ENCODE measurements around the gene TTLL3. TPM values are rescaled to one million over a fixed set of nuclear protein-coding genes. Genes with fewer than 3 reads are reported as not detected.

The TTLL3 gene
- total RNA-seq, 1 experiment from 2014 or later, result 79.3 TPM

- peaks cover 47% of the 10 kb centered on the region for H3K36me3 ChIP-seq (ENCODE audit: insufficient read depth, low read length)
- H3K9ac ChIP-seq (ENCODE audit: low read length), result no peak overlapping the region
- peaks cover 16% of the 10 kb centered on the region for H3K4me1 ChIP-seq (ENCODE audit: low read length)
- no peak overlapping the region for H2AFZ ChIP-seq (ENCODE audit: low read length)
- DNase-seq, result no peak
- H3K9me2 ChIP-seq (replicated peaks; ENCODE audit: insufficient read depth, low read length), result no peaks in the 10 kb centered on the region
- no peak overlapping the region for H3K27ac ChIP-seq (ENCODE audit: low read length)
- no peaks in the 10 kb centered on the region for H3K9me3 ChIP-seq (ENCODE audit: low read length)
- no peaks in the 10 kb centered on the region for H3K27me3 ChIP-seq (ENCODE audit: low read length)
- 0 out of 2 replicates have a peak, but pooled peaks cover 4% of the 10 kb centered on the region for H4K20me1 ChIP-seq (ENCODE audit: insufficient read depth, low read depth, low read length)
- H3K79me2 ChIP-seq (ENCODE audit: low read length), result 0 out of 2 replicates have a peak, but pooled peaks cover 2% of the 10 kb centered on the region
- no peak overlapping the region for H3K4me3 ChIP-seq (ENCODE audit: low read length)
- no peak overlapping the region for H3K4me2 ChIP-seq (ENCODE audit: low read depth, low read length, poor library complexity, severe bottlenecking)
Measured at GRCh38 chr3:9804996-9805395, 5.1 kb upstream of the TTLL3 start.

GRCh38 chr3:9806137-9806536 lies 3.9 kb upstream of the TTLL3 start:
- Histone ChIP-seq H3K27ac (ENCODE audit: low read length) (no peak overlapping the region), H4K20me1 (ENCODE audit: insufficient read depth, low read depth, low read length) (no peaks in the 10 kb centered on the region), H3K9ac (ENCODE audit: low read length) (no peak overlapping the region), H3K4me2 (ENCODE audit: low read depth, low read length, poor library complexity, severe bottlenecking) (no peak overlapping the region), H3K9me2 (replicated peaks; ENCODE audit: insufficient read depth, low read length) (no peaks in the 10 kb centered on the region), H2AFZ (ENCODE audit: low read length) (no peak overlapping the region), H3K36me3 (ENCODE audit: insufficient read depth, low read length) (peaks cover 39% of the 10 kb centered on the region; the same call in 1 of the 2 replicates), H3K4me3 (ENCODE audit: low read length) (no peak overlapping the region), H3K9me3 (ENCODE audit: low read length) (no peaks in the 10 kb centered on the region), H3K79me2 (ENCODE audit: low read length) (no peaks in the 10 kb centered on the region), H3K27me3 (ENCODE audit: low read length) (no peaks in the 10 kb centered on the region), H3K4me1 (ENCODE audit: low read length) (peaks cover 16% of the 10 kb centered on the region)
- no peak for DNase-seq

DNA sequence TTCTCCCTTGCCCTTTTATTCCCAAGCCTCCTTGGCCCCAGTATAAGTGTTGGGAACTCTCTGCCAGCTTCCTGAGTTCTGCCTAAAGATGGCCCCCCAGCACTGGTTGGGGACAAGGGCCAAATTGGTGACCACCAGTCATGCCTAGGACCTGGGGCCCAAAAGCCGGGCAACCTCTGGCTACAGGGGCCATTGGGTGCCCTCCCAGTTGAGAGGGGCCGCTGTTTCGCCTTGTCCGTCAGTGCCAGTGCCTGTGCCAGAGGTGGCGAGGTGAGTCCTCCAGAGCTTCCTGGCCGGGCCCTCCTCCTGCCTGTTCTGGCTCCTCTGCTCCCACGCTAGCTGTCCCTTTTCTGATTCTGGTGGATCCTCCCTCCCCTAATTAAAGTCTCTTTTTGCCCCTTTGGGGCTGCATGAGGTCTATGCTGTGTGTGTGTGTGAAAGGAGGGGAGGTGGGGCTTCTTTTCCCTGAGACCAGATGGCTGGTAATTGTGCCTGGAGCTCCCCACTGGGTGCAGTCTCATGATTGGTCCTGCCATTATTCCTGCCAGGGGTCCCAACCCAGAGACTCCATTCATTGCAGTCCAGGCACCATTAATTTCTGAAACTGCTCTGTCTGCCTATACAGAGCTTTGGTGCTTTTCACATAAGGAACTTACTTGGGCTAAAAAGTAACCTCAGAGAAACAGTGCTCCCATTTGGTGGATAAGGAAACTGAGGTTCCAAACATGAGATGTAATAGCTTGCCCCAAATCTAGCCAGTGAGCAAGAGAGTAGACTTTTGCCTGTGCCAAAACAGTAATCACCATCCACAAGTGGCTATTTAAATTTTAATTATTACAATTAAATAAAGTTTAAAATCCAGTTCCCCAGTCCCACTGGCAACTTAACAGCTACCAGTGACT lies 3.1 kb upstream of the TTLL3 start:
- H3K4me1 ChIP-seq (ENCODE audit: low read length), result peaks cover 16% of the 10 kb centered on the region
- no peaks in the 10 kb centered on the region for H4K20me1 ChIP-seq (ENCODE audit: insufficient read depth, low read depth, low read length)
- no peaks in the 10 kb centered on the region for H3K9me2 ChIP-seq (replicated peaks; ENCODE audit: insufficient read depth, low read length)
- H3K9me3 ChIP-seq (ENCODE audit: low read length), result no peaks in the 10 kb centered on the region
- no peaks in the 10 kb centered on the region for H3K79me2 ChIP-seq (ENCODE audit: low read length)
- no peaks in the 10 kb centered on the region for H3K27me3 ChIP-seq (ENCODE audit: low read length)
- peaks cover 33% of the 10 kb centered on the region; the same call in 1 of the 2 replicates for H3K36me3 ChIP-seq (ENCODE audit: insufficient read depth, low read length)
- H3K9ac ChIP-seq (ENCODE audit: low read length), result no peak overlapping the region
- no peak overlapping the region for H3K4me3 ChIP-seq (ENCODE audit: low read length)
- no peak overlapping the region for H3K4me2 ChIP-seq (ENCODE audit: low read depth, low read length, poor library complexity, severe bottlenecking)
- H2AFZ ChIP-seq (ENCODE audit: low read length), result no peak overlapping the region
- H3K27ac ChIP-seq (ENCODE audit: low read length), result no peak overlapping the region
- DNase-seq, result no peak

DNA sequence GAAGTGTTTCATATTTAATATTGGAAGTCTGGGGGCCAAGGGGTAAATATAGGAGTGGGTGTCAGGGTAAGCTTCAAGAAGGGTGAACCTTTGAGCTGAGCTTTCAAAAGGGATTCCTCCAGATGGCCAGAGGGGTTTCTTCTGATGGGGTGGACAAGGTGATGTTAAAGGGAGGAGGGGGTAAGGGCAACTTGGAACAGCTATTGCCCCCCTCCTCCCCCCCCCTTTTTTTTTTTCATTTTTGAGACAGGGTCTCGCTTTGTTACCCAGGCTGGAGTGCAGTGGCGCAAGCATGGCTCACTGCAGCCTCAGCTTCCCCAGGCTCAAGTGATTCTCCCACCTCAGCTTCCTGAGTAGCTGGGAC lies 2.1 kb upstream of the TTLL3 start:
- H3K27me3 ChIP-seq (ENCODE audit: low read length), result no peaks in the 10 kb centered on the region
- DNase-seq, result no peak
- H3K36me3 ChIP-seq (ENCODE audit: insufficient read depth, low read length), result peaks cover 35% of the 10 kb centered on the region; the same call in 1 of the 2 replicates
- no peaks in the 10 kb centered on the region for H3K9me2 ChIP-seq (replicated peaks; ENCODE audit: insufficient read depth, low read length)
- H3K4me3 ChIP-seq (ENCODE audit: low read length), result no peak overlapping the region
- no peak overlapping the region for H3K9ac ChIP-seq (ENCODE audit: low read length)
- no peaks in the 10 kb centered on the region for H4K20me1 ChIP-seq (ENCODE audit: insufficient read depth, low read depth, low read length)
- H3K27ac ChIP-seq (ENCODE audit: low read length), result no peak overlapping the region
- peaks cover 16% of the 10 kb centered on the region for H3K4me1 ChIP-seq (ENCODE audit: low read length)
- H3K79me2 ChIP-seq (ENCODE audit: low read length), result no peaks in the 10 kb centered on the region
- no peaks in the 10 kb centered on the region for H3K9me3 ChIP-seq (ENCODE audit: low read length)
- no peak overlapping the region for H3K4me2 ChIP-seq (ENCODE audit: low read depth, low read length, poor library complexity, severe bottlenecking)
- H2AFZ ChIP-seq (ENCODE audit: low read length), result no peak overlapping the region

- H3K27ac ChIP-seq (ENCODE audit: low read length), result peak overlapping the region; percentile 69
- H3K9ac ChIP-seq (ENCODE audit: low read length), result no peak overlapping the region
- peaks cover 35% of the 10 kb centered on the region; the same call in 1 of the 2 replicates for H3K36me3 ChIP-seq (ENCODE audit: insufficient read depth, low read length)
- no peaks in the 10 kb centered on the region for H3K9me3 ChIP-seq (ENCODE audit: low read length)
- no peaks in the 10 kb centered on the region for H3K9me2 ChIP-seq (replicated peaks; ENCODE audit: insufficient read depth, low read length)
- H3K79me2 ChIP-seq (ENCODE audit: low read length), result no peaks in the 10 kb centered on the region
- no peak overlapping the region for H2AFZ ChIP-seq (ENCODE audit: low read length)
- H3K27me3 ChIP-seq (ENCODE audit: low read length), result no peaks in the 10 kb centered on the region
- DNase-seq, result peak; percentile 78
- H3K4me1 ChIP-seq (ENCODE audit: low read length), result peaks cover 16% of the 10 kb centered on the region
- no peak overlapping the region for H3K4me2 ChIP-seq (ENCODE audit: low read depth, low read length, poor library complexity, severe bottlenecking)
- H4K20me1 ChIP-seq (ENCODE audit: insufficient read depth, low read depth, low read length), result no peaks in the 10 kb centered on the region
- H3K4me3 ChIP-seq (ENCODE audit: low read length), result no peak overlapping the region
Measured at GRCh38 chr3:9808345-9809037, 1.6 kb upstream of the TTLL3 start.

DNA sequence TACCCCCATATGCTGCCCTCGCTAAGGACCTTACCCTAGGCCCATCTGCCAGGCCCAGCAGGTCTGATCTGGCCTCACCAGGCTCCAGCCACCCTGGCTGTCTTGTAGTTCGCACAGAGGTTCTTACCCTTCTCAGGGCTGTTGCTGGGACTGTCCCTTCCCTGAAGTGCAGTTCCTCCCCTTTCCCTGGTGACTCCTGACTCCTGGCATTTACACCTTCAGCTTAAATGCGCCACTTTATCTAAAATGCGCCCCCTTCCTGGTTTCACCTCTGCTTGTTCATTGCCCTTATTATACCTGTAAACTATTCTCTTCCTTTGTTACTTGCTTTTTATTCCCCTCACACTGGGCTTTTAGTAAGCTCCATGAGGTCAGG lies 835 bp upstream of the TTLL3 start:
- Histone ChIP-seq H3K36me3 (ENCODE audit: insufficient read depth, low read length) (peaks cover 28% of the 10 kb centered on the region; the same call in 1 of the 2 replicates), H3K79me2 (ENCODE audit: low read length) (no peaks in the 10 kb centered on the region), H3K4me2 (ENCODE audit: low read depth, low read length, poor library complexity, severe bottlenecking) (peak overlapping the region; percentile 65), H3K27ac (ENCODE audit: low read length) (peak overlapping the region; percentile 69), H3K27me3 (ENCODE audit: low read length) (no peaks in the 10 kb centered on the region), H3K9me2 (replicated peaks; ENCODE audit: insufficient read depth, low read length) (no peaks in the 10 kb centered on the region), H4K20me1 (ENCODE audit: insufficient read depth, low read depth, low read length) (no peaks in the 10 kb centered on the region), H3K9me3 (ENCODE audit: low read length) (no peaks in the 10 kb centered on the region), H3K4me1 (ENCODE audit: low read length) (peaks cover 16% of the 10 kb centered on the region), H2AFZ (ENCODE audit: low read length) (0 out of 2 replicates have a peak overlapping the region, but pooled peaks have one; percentile 10), H3K4me3 (ENCODE audit: low read length) (peak overlapping the region; percentile 50), H3K9ac (ENCODE audit: low read length) (peak overlapping the region; percentile 67)
- no peak for DNase-seq

DNA sequence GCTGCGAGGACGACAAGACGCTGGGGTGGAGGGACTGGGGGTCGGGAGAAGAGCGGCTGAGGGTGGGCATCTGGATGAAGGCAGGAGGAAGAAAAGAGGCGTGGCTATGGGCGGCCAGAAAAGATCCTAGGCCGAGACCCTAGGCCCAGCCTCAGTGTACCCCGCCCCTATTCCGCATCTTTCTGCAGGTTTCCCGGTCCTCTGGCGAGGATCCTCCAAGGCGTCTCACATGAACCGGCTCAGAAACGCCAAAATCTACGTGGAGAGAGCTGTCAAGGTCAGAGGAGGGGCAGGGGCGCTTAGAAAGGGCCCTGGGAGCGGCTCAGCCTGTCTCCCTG lies 340 bp downstream of the TTLL3 start:
- H3K4me2 ChIP-seq (ENCODE audit: low read depth, low read length, poor library complexity, severe bottlenecking), result no peak overlapping the region
- H3K4me3 ChIP-seq (ENCODE audit: low read length), result peak overlapping the region; percentile 50; the same call in 1 of the 2 replicates
- H3K79me2 ChIP-seq (ENCODE audit: low read length), result no peaks in the 10 kb centered on the region
- peaks cover 16% of the 10 kb centered on the region for H3K4me1 ChIP-seq (ENCODE audit: low read length)
- H3K36me3 ChIP-seq (ENCODE audit: insufficient read depth, low read length), result peaks cover 17% of the 10 kb centered on the region; the same call in 1 of the 2 replicates
- no peaks in the 10 kb centered on the region for H3K9me3 ChIP-seq (ENCODE audit: low read length)
- no peak for DNase-seq
- H4K20me1 ChIP-seq (ENCODE audit: insufficient read depth, low read depth, low read length), result no peaks in the 10 kb centered on the region
- no peak overlapping the region for H3K27ac ChIP-seq (ENCODE audit: low read length)
- H3K9me2 ChIP-seq (replicated peaks; ENCODE audit: insufficient read depth, low read length), result no peaks in the 10 kb centered on the region
- H3K27me3 ChIP-seq (ENCODE audit: low read length), result no peaks in the 10 kb centered on the region
- no peak overlapping the region for H3K9ac ChIP-seq (ENCODE audit: low read length)
- H2AFZ ChIP-seq (ENCODE audit: low read length), result no peak overlapping the region

DNA sequence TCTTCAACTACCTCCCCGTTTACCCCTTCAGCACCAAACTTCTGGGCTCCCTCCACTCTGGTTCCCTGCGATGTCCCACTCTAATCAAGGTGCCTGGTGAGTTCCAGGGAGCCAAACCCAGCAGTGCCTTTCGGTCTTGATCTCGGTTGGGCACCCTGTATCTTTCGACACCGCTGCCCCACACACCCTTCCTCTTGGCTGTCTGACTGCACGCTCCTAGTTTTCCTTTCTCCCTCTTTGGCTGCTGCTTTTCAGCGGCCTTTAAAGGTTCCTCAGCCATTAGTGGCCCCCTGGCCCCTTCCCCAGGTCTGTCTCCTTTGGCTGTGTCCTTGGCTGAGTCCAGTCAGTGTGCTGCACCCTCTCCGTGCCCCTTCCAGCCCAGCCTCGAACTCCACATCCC lies 784 bp downstream of the TTLL3 start:
- Histone ChIP-seq H3K4me1 (ENCODE audit: low read length) (peaks cover 16% of the 10 kb centered on the region), H3K36me3 (ENCODE audit: insufficient read depth, low read length) (peaks cover 16% of the 10 kb centered on the region; the same call in 1 of the 2 replicates), H3K27ac (ENCODE audit: low read length) (no peak overlapping the region), H3K4me3 (ENCODE audit: low read length) (no peak overlapping the region), H4K20me1 (ENCODE audit: insufficient read depth, low read depth, low read length) (no peaks in the 10 kb centered on the region), H3K9me3 (ENCODE audit: low read length) (no peaks in the 10 kb centered on the region), H3K79me2 (ENCODE audit: low read length) (no peaks in the 10 kb centered on the region), H3K4me2 (ENCODE audit: low read depth, low read length, poor library complexity, severe bottlenecking) (no peak overlapping the region), H3K27me3 (ENCODE audit: low read length) (no peaks in the 10 kb centered on the region), H3K9ac (ENCODE audit: low read length) (no peak overlapping the region), H3K9me2 (replicated peaks; ENCODE audit: insufficient read depth, low read length) (no peaks in the 10 kb centered on the region), H2AFZ (ENCODE audit: low read length) (no peak overlapping the region)
- DNase-seq, result no peak

Measured in Karpas-422 (cell line).